GM10847 (cell line): ENCODE results near the gene FOXC2.

Experiments used
- POLR2A ChIP-seq: IDR thresholded peaks from 2 replicates; pipeline ENCODE4 v1.6.1; 2011; ENCODE audit not compliant: insufficient read length; ENCODE audit errors: extremely low read depth

The FOXC2 gene

DNA sequence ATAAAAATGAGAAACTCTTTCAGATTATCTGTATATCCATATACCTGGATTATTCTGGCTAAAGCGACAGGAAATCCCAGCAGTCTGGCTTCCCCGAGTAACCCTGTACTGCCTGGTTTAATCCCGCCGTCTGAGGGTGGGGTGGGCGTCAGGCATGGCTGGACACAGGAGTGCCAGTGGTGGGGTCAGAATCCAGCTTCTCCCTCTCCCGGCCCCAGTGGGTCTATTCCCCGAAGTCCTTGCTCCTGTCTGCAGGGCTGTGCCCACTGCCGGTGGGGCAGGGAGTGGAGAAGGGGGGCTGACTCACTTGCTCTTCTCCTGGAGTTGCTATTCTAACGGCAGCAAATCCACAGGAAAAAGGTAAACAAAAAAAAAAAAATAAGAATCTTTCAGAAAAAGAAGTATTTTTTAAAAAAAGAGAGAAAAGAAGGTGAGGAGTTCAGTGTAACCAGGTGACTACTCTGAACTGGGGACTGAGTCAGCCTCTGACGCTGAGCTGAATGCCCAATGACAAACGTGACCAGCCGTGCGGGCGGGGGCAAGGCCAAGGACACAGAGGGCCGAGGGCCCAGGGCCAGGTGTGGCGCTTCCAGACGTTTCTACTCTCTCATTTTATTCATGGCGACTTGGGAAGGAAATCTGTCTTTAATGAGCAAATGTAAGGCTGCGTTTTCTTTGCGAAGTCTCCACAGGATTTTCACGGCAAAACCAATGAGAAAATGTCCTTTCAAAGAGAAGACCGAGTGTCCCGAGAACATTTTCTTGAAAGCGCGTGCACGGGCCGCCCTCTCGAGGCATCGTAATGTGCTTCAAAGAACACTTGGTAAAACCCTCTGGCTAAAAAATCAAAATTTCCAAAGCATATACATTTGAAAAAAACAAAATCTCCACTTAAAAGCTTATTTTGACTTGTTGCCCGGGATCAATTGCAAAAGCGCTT, 36.1 kb upstream of the FOXC2 start:
- TF ChIP-seq POLR2A, result no peak

DNA sequence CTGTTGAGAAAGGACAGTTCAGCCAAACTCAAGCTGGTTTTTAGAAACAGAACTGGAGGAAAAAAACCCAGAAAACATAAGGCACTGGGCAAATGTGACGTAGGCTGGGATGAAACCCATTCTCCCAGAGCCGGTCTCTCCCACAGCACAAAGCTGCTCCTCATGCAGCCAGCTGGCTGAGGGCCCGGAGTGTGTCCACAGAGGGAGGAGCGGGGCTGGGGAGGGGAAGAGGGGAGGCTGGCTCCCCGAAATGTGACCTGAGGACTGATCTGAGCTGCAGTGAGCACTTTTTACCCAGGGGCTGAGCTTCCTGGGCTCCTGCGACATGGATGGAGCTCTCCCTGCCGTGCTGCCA, 35.5 kb upstream of the FOXC2 start:
- TF ChIP-seq POLR2A, result no peak

DNA sequence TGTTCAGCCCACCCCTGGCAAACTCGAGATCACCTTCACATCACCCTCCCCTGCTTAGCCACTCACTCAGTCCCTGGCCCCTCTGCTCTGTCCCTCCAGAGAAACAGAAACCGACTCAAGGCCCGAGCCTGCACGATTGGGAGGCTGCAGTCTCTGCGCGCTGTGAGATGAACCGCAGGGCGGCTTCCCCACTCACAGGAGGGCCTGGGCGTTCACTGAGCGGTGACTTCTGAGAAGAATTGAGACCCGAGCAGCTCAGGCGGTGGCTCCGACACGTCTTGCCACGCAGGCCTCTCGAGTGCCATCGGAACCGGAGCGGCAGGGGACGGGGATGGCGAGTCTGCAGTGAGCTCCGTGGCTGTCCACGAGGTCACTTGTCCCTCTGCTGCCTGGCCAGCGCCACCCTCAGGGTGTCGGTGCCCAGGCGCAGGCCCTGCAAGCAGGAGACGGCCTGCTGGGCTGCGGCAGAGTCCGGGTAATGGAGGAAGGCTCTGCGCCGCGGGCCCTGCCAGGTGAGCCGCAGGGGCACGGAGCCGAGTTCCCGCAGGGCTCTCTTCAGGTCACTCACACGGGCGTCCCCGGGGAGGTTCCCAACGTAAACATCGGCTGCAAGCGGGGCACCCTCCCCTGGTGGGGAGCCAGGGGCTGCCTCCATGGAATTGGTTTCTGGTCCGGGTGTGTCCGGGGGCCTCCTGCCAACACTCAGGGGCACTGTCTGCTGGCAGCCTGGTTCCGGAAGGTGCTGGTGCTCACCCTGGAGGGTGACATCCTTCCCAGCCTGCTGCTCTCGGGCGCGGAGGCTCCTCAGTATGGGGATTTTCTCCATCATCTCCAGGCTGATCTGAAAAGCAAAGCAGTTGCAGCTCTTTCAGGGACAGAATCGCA, 34.7 kb upstream of the FOXC2 start:
- TF ChIP-seq POLR2A, result no peak

DNA sequence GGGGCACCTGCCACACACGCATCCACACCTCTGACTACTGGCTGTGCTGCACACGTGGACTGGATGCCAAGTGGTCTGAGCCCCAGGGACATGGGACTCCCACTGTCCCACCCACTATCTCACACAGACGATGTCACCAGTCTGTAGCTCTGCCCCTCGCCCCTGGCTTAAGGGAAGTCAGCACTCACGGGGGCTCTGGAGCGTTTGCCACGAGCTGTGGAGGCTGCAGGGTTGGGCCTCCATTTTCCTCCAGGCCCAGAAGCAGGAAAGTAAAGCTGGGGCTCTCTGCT, 34.2 kb upstream of the FOXC2 start:
- TF ChIP-seq POLR2A, result no peak

DNA sequence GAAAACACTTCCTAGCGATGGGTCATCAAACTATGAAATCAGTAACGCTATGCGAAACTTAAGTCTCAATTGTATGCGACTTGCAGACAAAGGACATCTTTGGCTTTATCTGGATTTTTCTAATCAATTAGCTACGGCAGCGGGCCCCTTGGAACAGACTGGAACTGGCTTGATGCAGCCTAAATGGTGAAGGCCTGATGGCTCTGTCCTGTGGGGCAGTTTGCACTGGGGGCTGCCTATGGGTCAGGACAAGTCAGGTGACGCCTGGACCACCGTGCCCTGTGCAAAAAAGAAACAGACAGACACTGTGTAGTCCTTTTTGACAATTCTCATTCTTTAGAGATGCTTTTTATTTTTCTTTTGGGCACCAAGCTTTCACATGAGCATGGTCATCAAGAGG, 33.6 kb upstream of the FOXC2 start:
- no peak for TF ChIP-seq POLR2A

DNA sequence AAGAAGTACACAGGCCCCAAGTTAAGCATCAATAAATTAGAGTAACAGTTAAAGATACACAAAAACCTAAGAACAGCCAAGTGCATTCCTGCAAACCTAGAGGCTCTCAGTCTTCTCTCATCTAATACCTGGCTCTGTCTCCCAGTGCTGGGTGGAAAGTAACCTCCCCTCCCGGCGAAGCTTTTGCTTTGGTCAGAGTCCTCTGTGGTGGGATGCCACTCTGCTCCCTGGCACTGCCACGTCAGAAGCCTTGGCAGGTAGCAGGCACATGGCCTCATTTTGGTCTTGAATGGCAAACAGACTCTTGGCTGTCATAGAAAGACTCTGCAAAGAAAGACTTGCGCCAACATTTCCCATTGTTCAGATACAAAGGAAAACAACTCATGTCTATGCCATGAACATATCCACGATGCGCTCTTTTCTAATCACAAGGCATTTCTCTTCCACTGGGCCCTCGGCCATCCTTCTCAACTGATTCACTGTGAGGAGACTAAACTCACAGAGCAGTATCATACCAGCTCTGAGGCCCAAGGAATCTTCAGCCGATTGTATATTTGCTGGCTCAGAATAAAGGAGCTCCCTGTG, 32.8 kb upstream of the FOXC2 start:
- no peak for TF ChIP-seq POLR2A

DNA sequence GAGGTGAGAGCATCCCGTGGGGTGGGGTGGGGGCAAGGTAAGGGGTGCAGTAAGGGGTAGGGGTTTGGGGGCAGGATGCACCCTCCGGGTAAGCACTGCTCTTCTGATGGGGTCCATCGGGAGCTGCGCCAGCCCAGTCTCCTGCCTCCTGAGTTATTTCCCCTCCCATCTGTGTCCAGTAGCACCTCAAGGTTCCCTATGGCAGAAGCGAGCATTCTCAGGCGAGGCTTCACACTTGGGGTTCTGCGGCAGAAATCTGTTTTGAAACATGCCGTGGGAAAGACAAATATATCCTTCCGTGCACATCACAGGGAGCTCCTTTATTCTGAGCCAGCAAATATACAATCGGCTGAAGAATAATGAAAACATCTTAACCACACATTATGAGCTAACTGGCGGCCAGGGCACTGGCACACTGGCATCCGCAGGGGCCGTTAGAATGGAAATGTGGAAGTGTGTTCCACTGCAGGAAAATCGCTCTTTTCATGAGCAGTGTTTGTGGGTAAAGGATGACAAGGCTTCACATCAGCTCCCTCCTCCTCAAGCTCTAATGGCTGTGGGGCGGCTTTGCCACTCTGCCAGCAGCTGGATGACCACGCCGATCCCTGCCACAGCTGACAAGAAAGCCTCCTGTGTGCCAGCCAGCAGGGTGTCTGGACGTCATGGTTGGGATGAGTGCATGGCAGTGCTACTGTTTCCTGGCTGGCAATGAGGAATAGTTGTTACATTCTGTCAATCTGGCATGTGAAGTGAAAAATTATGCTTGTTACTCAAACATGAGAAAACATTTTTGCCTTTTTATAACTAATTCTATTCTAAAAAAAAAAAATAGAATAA, 31.6 kb upstream of the FOXC2 start:
- no peak for TF ChIP-seq POLR2A

DNA sequence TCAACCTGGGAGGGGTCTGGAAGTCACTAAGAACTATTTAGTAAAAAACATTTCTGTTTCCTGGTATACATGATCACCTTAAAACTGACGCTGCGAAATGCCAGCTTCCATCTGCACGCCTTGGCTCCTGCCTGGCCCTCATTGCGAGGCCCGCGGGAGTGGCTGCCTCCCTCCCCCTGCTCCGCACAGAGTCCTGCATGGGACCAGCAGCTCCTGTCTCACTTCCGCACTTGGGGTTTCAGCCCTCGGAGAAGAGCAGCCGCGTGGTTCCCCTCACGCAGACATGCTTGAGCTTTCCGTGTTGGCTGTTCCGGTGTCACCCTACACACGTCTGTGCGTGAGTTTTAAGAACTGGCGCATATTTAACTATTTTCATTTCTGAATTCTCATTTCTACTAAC, 30.0 kb upstream of the FOXC2 start:
- TF ChIP-seq POLR2A, result no peak

DNA sequence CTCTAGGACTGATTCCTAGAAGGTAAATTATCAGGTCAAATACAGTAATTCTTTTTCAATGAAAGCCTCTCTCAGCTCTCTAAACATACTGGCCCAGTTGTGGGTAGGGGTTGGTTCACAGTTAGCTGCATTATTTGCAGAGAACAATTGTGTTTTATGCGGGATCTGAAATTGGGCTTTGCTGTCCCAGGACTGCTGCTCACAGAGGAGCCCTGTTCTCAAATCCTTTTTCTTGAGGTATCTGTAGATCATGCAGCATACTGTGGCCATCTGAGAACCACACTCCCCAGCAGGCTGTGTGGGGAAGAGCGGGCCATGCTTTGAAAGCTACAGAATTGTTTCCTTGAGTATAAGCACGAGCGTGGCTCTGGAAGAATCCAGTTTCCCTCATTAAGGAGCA, 29.1 kb upstream of the FOXC2 start:
- no peak for TF ChIP-seq POLR2A

DNA sequence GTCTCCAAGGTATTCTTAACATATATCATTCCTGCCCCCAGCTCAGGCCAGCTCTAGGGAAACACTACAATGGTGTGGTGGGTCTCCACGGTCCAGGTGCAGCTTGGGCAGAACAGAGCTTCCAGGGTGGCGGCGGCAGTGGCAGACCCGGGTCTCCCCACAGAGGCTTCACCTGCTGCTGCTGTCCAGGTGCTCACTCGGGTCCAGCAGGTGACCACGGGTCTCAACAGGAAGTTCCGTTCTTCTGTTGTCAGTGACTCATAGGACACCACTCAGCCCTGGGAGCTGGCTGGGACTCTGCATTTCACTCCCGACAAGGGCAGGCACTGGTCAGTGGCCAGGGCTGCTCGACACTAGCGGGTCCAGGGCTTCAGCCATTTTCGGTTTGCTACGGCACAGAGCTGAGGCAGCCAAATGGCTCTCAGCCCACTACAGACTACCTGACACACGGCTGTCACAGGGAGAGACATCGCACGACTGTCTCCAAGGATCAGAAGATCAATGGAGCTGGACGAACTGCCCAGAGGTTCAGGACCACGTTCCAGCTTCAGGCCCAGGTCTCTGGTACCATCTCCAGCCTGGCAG, 28.3 kb upstream of the FOXC2 start:
- no peak for TF ChIP-seq POLR2A

DNA sequence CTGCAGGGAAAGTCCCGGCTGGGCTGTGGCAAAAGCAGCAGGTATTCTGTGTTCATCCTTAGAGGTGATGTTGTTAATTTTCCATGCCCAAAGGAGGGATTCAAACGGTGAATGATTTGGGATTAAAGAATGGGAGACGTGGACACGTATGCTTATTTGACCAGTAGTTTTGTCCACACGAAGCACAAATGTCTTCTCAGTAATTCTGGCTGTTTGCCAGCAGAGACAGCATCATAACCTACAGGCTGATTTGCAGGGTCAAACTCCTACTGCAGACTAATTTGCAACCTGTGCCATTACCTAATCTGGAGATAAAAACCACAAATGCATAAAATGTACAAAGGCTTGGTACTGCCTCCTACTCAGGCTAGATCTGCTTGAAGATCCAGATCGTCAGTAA, 25.7 kb upstream of the FOXC2 start:
- TF ChIP-seq POLR2A, result no peak

DNA sequence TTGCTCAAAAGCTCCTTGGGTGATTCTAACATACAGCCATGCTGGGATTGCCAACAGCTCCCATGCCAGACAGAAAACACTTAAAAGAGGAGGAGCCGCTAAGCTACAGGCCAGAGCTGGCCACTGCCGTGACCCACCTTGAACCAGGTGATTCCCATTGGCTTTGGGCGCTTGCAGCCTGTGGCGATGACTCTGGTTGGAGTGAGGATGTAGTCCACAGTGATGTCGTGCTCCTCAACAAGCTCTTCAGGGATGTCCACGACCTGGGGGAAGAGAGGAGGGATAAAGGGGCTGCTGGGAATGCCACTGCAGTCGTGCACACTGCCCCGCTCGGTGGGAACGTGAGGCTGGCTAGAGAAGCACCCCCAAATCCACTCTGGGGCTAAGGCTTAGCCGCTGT, 25.1 kb upstream of the FOXC2 start:
- TF ChIP-seq POLR2A, result no peak

DNA sequence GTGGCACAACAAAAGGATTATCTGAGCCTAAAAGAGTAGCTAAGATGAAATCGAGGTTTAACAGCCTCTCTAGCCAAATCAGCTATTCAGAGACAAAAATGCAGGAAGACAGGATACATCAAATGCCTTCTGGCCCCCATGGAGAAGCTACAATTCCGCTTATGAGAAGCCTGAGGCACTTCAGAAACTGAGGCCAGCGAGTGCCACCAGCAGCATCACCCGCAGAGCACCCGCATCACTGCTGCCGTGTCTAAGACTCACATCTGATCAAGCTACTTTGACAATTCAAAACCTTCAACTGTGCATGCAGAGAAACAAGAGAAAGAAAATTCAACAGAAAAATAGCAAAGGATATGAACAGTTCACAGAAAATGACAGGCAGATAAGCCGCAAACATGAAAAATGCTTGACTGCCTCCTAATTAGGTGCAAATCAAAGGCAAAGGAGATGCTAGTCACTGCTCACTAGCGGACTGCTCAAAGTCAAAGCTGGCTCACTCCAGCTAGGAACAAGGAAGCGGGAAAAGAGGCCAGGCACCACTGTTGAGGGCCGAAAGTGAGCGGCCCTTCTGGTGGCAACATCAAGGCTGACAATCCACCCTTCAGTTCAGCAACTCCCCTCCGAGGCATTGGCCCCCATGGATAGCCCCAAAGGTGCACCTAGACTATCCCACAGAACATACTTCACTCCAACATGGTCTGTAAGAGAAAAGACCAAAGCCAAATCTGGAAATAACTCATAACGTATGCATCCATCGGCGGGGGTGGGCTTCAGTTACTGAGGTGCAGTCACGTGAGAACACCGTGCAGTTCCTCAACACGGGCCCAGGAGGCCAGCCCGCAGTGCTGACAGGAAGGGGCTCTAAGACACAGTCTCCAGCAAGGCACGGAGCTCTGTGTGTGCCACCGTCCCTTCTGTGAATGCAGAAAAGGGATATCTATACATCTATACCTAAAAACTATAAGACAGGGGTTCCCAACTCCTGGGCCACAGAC, 23.6 kb upstream of the FOXC2 start:
- no peak for TF ChIP-seq POLR2A

DNA sequence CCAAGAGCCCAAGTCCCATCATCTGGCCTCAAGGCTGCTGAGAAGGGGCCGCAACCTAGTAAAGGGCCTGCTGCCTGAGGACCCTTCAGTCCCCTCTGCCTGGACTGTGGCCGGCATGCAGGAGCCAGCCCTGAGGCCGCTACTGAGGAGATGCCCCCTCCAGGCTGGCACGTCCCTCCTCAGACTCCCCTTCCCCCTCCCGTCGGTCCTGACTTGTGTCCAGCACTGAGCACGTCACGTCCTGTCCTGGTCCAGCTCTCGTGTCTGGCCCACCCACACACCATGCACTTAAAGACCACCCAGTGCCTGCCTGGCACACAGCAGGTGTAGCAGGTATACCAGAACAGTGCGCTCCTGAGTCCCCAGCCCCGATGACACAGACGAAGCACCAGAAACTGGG, 21.1 kb upstream of the FOXC2 start:
- TF ChIP-seq POLR2A, result no peak
